A673 (cell line): ENCODE measurements around the gene NCAPD3. TPM values are rescaled to one million over a fixed set of nuclear protein-coding genes. Genes with fewer than 3 reads are reported as not detected.

Experiments
- BruUV-seq: library from RNA; stranded (reverse); fragments of 400-500 nt; replicated peaks from 2 replicates; lab custom pipeline; 2021; lab: Mats Ljungman, UMichigan
- CTCF ChIA-PET: fragments of 300-600 bp; sonication (Branson Sonifier 250); formaldehyde crosslinking; loops from one replicate; lab custom pipeline; 2022; ENCODE audit warnings: antibody characterized with exemption; lab: Charles Lee
- POLR2A ChIA-PET: fragments of 300-600 bp; sonication (Branson Sonifier 250); formaldehyde crosslinking; loops from one replicate; lab custom pipeline; 2022; ENCODE audit warnings: antibody characterized with exemption; ENCODE audit not compliant: low non-redundant PET; lab: Charles Lee
- DNase-seq: peaks from one replicate; pipeline ENCODE4 v3.0.0-alpha.2; 2015; ENCODE audit warnings: low spot score
- H3K27ac ChIP-seq: fragments of 200-600 bp; sonication (generic); 2 replicates; pipeline ENCODE4 v1.5.1; 2016; ENCODE audit warnings: mixed run types, low read depth, mild to moderate bottlenecking, mixed read lengths, antibody characterized with exemption, low read length; ENCODE audit not compliant: poor library complexity, severe bottlenecking
- H3K27me3 ChIP-seq: fragments of 200-600 bp; sonication (generic); replicated peaks from 2 replicates; pipeline ENCODE4 v1.6.1; 2017; ENCODE audit warnings: mixed run types, low read depth, mild to moderate bottlenecking, mixed read lengths, antibody characterized with exemption, low read length; ENCODE audit not compliant: insufficient read depth, poor library complexity
- H3K36me3 ChIP-seq: fragments of 200-600 bp; sonication (generic); 2 replicates; pipeline ENCODE4 v1.6.1; 2016; ENCODE audit warnings: mixed run types, mild to moderate bottlenecking, mixed read lengths, antibody characterized with exemption, low read length; ENCODE audit not compliant: insufficient read depth, poor library complexity, severe bottlenecking
- H3K4me1 ChIP-seq: fragments of 200-600 bp; sonication (generic); 2 replicates; pipeline ENCODE4 v1.6.1; 2017; ENCODE audit warnings: mixed run types, mild to moderate bottlenecking, mixed read lengths, antibody characterized with exemption, low read length; ENCODE audit not compliant: insufficient read depth, poor library complexity, severe bottlenecking
- H3K4me3 ChIP-seq: fragments of 200-600 bp; sonication (generic); 2 replicates; pipeline ENCODE4 v1.5.1; 2016; ENCODE audit warnings: low read depth, mixed run types, mild to moderate bottlenecking, mixed read lengths, low read length; ENCODE audit not compliant: poor library complexity, severe bottlenecking
- H3K9me3 ChIP-seq: fragments of 200-600 bp; sonication (generic); 2 replicates; pipeline ENCODE4 v1.6.1; 2016; ENCODE audit warnings: mixed run types, low read depth, mild to moderate bottlenecking, mixed read lengths, antibody characterized with exemption, low read length; ENCODE audit not compliant: poor library complexity, severe bottlenecking
- EZH2 ChIP-seq: fragments of 200-600 bp; sonication (generic); IDR thresholded peaks from 2 replicates; pipeline ENCODE4 v1.6.1; 2017; ENCODE audit warnings: borderline replicate concordance, low read depth, mild to moderate bottlenecking, mixed read lengths, antibody characterized with exemption, low read length; ENCODE audit not compliant: poor library complexity, severe bottlenecking
- intact Hi-C: fragments of 100-400 bp; cut with micrococcal nuclease; formaldehyde crosslinking; loops from one replicate; pipeline ENCODE4 v1.10.0; 2022; ENCODE audit not compliant: unreplicated experiment
- total RNA-seq: library from RNA; stranded (reverse); gene quantifications from 2 replicates; pipeline ENCODE4 v1.2.3, GENCODE V29; 2021
- TF ChIP-seq, protein P1 (sequence below): fragments of 300-800, 200-600 bp; sonication (generic); conservative IDR thresholded peaks from 2 replicates; pipeline ENCODE4 v1.5.1; 2017; ENCODE audit warnings: low read depth, mild to moderate bottlenecking, antibody characterized with exemption, low read length, moderate library complexity, mixed read lengths

The NCAPD3 gene
- total RNA-seq, 1 experiment from 2014 or later, result 127 TPM

DNA sequence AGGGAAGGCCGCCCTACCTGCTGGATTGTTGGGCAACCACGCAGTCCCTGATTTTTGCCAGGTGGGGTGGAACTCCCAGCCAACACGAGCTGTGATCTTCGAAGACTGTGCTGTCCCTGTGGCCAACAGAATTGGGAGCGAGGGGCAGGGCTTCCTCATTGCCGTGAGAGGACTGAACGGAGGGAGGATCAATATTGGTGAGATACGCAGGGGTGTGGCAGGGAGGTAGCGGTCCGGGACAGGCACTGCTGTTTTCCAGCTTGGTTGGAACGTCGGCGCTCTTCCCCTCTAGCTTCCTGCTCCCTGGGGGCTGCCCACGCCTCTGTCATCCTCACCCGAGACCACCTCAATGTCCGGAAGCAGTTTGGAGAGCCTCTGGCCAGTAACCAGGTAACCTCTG is 37.2 kb upstream of the NCAPD3 start:
- no TSS peak for BruUV-seq
- H3K9me3 ChIP-seq, result no peaks in the 10 kb centered on the region
- peaks cover 46% of the 10 kb centered on the region for H3K36me3 ChIP-seq
- CTCF ChIA-PET, result interaction anchor here (2.0 kb wide), 1 partner anchor 15 kb away, joined by 7 read pairs; no protein-coding TSS in a partner anchor
- intact Hi-C loops, result no loop called here
- H3K4me1 ChIP-seq, result no peaks in the 10 kb centered on the region
- POLR2A ChIA-PET, result no interaction called here
- TF ChIP-seq, protein P1, sequence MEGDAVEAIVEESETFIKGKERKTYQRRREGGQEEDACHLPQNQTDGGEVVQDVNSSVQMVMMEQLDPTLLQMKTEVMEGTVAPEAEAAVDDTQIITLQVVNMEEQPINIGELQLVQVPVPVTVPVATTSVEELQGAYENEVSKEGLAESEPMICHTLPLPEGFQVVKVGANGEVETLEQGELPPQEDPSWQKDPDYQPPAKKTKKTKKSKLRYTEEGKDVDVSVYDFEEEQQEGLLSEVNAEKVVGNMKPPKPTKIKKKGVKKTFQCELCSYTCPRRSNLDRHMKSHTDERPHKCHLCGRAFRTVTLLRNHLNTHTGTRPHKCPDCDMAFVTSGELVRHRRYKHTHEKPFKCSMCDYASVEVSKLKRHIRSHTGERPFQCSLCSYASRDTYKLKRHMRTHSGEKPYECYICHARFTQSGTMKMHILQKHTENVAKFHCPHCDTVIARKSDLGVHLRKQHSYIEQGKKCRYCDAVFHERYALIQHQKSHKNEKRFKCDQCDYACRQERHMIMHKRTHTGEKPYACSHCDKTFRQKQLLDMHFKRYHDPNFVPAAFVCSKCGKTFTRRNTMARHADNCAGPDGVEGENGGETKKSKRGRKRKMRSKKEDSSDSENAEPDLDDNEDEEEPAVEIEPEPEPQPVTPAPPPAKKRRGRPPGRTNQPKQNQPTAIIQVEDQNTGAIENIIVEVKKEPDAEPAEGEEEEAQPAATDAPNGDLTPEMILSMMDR, result no peak
- no peak for TF ChIP-seq EZH2
- H3K4me3 ChIP-seq, result no peak overlapping the region
- no peak overlapping the region for H3K27ac ChIP-seq
- DNase-seq, result no peak
- no peaks in the 10 kb centered on the region for H3K27me3 ChIP-seq

DNA sequence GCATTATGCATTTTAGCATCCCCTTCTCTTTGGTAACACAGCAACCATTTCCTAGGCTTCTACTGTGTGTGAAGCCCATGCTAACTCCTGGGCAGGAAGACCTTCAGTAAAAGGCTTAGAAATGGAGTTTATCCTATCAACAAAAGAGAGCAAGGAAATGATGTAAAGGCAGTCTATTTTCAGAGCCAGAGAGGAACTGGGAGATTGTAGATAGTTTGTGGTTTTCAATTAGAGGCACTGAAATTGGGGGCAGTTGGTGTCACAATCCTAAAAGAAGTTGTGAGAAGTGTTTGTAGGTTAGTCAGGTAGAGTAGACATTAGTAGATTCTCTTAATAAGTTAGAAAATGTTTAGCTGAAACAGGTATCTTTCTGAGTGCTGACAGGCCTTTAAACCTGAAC is 36.7 kb upstream of the NCAPD3 start:
- TF ChIP-seq, protein P1, result no peak
- no peak for TF ChIP-seq EZH2
- Histone ChIP-seq H3K4me3 (no peak overlapping the region), H3K4me1 (no peaks in the 10 kb centered on the region), H3K9me3 (no peaks in the 10 kb centered on the region), H3K27ac (no peak overlapping the region), H3K27me3 (no peaks in the 10 kb centered on the region), H3K36me3 (peaks cover 46% of the 10 kb centered on the region)
- CTCF ChIA-PET, result no interaction called here
- intact Hi-C loops, result no loop called here
- DNase-seq, result no peak
- BruUV-seq, result no TSS peak
- POLR2A ChIA-PET, result no interaction called here

GRCh38 chr11:134258577-134258976 is 34.8 kb upstream of the NCAPD3 start:
- Histone ChIP-seq H3K4me3 (no peak overlapping the region), H3K4me1 (peaks cover 4% of the 10 kb centered on the region), H3K27me3 (no peaks in the 10 kb centered on the region), H3K9me3 (no peaks in the 10 kb centered on the region), H3K36me3 (peaks cover 42% of the 10 kb centered on the region), H3K27ac (no peak overlapping the region)
- ChIA-PET CTCF (no interaction called here), POLR2A (no interaction called here)
- no TSS peak for BruUV-seq
- intact Hi-C loops, result no loop called here
- DNase-seq, result no peak
- TF ChIP-seq, protein P1, result no peak
- TF ChIP-seq EZH2, result no peak
